Lower leg skin (tissue), 3 donors: Measurements from ENCODE around the gene UBC.

Source experiments
- CTCF ChIP-seq, 3 donors: fragments of 450-650 bp; IDR thresholded peaks; one replicate each; pipeline ENCODE4 v1.5.1; 2016; ENCODE audit warnings: antibody characterized with exemption in 3 of 3, mild to moderate bottlenecking in 3 of 3, moderate library complexity in 2 of 3
- POLR2A ChIP-seq, 2 donors: fragments of 450-650 bp; IDR thresholded peaks; one replicate each; pipeline ENCODE4 v1.6.1; 2016 to 2017; ENCODE audit warnings: antibody characterized with exemption in 2 of 2, mild to moderate bottlenecking in 1 of 2, moderate library complexity in 1 of 2

DNA sequence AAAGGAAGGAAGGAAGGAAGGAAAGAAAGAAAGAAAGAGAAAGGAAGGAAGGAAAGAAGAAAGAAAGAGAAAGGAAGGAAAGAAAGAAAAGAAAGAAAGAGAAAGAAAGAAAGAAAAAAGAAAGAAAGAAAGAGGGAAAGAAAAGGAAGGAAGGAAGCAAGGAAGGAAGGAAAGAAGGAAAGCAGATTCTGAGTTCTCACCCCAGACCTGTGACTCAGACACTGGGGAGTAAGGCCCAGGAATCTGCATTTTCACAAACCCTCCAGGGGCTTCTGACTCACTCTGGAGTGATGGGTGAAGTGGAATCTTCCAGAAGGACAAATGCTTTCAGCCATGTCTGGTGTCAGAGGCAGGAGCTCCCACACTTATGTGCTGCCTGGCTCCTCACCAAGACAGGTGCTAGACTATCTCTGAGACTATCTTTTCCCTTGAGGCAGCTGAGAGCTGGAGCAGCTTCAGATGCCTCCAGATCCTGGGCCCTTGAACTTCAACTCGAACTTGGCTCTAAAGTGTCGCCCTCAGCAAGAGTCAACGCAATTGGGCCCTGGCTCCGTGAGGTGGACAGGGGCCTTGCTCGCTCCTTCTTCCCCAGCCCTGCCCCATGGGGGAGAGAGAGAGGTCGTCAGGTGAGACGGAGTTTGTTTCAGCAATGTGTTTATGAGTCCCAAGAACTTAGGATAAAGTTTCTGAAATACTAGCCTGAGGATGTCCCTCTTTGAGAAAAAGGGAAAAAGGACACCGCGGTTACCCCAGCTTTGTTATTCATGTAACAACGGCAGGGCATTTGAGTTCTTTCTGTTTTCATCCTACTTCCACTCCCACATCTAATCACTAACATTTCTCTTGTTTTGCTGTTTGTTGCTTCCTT, 31.0 kb downstream of the UBC start:
- TF ChIP-seq POLR2A (IDR thresholded peaks at IDR 0.05) = no peak
- no peak for TF ChIP-seq CTCF (IDR thresholded peaks at IDR 0.05)
